GM12801 (cell line): ENCODE results near the gene FARP1.

ENCODE experiments used
- TF ChIP-seq, protein P1 (sequence below): IDR thresholded peaks from one replicate; pipeline ENCODE4 v1.5.1; 2011; ENCODE audit warnings: control low read depth; ENCODE audit not compliant: insufficient read length; ENCODE audit errors: extremely low read depth

Gene FARP1

DNA sequence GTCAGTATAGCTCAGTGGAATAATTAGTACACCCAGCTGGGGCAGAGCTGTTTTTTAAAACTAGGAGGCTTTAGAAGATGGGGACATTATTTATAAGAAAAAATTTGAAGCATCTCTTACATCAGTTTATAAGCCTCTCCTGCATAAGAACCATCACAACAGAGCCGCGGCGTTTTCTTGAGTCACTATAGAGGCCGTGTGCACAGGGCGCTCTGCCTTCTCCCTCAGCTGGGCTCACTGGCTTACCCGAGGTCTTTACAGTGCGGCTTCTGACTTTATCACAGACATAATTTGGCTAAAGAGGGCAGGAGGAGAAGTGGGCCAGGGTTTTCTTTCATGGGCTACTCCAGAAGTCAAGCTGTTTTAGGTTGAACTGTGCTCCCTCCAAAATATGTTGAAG lies 169.7 kb downstream of the FARP1 start:
- TF ChIP-seq, protein P1, sequence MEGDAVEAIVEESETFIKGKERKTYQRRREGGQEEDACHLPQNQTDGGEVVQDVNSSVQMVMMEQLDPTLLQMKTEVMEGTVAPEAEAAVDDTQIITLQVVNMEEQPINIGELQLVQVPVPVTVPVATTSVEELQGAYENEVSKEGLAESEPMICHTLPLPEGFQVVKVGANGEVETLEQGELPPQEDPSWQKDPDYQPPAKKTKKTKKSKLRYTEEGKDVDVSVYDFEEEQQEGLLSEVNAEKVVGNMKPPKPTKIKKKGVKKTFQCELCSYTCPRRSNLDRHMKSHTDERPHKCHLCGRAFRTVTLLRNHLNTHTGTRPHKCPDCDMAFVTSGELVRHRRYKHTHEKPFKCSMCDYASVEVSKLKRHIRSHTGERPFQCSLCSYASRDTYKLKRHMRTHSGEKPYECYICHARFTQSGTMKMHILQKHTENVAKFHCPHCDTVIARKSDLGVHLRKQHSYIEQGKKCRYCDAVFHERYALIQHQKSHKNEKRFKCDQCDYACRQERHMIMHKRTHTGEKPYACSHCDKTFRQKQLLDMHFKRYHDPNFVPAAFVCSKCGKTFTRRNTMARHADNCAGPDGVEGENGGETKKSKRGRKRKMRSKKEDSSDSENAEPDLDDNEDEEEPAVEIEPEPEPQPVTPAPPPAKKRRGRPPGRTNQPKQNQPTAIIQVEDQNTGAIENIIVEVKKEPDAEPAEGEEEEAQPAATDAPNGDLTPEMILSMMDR = no peak

DNA sequence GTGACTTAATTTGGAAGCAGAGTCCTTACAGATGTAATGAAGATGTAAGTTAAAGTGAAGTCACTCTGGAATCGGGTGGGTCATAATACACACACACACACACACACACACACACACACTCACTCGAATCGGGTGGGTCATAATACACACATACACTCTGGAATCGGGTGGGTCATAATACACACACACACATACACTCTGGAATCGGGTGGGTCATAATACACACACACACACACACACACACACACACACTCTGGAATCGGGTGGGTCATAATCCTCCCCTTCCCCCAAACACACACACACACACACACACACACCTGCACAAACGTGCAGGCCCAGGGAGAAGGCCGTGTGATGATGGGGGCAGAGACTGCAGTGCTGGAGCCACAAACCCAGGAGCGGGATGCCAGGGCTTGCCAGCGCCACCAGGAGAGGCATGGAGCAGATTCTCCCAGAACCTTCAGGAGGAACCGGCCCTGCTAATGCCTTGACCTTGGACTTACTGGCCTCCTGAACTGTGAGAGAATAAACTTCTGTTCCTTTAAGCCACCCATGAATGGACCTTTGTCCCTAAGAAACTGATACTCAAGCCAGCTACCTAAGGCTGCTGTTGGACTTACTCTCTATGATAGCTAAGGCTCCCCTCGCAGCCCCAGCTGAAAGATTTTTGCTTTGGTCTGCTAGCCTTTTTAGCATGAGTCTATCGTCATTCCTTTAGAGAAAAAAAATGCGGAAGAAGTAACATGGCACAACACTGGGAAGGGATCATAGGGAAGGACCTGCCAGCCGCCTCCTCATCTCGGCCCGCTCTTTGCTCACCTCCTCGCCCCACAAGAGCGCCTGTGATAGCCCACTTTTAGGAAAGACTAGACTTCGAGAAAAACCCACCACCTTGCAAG lies 170.4 kb downstream of the FARP1 start:
- TF ChIP-seq, protein P1 = no peak

DNA sequence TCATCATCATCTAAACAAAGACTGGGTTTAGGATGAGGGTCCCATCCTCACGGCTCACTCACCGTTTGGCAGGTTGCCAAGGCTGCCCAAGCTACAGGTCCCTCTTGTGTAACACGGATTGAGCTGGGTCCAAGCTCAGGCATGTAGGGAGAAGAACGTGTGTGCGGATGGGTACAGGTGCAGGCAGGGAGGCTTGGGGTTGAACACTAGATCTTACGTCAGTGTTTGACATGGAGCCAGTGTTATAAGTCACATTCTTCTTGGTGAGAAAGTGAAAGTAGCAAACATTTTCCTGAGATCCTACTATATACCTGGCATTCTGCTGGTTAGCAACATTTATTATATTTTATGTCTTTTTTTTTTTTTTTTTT lies 171.0 kb downstream of the FARP1 start:
- TF ChIP-seq, protein P1 = no peak

DNA sequence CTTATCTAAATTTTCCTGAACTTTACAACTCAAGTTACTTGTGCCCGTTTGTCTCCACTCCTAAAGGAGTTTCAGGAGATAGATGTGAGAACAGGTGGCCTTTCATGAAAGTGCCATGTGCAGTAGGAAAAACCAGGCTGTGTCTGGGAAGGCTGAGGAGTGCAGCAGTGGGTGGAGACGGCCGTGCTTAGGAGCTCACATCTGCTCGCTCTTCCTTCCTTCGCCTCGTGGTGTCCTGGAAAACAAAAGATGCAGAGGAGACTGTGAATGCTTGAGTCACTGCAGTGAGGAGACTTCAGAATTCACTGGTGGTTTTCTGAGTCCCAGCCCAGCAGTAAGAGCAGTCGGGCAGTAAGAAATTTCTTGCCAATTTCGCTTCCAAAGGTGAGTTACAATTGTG lies 172.6 kb downstream of the FARP1 start:
- TF ChIP-seq, protein P1 = no peak

DNA sequence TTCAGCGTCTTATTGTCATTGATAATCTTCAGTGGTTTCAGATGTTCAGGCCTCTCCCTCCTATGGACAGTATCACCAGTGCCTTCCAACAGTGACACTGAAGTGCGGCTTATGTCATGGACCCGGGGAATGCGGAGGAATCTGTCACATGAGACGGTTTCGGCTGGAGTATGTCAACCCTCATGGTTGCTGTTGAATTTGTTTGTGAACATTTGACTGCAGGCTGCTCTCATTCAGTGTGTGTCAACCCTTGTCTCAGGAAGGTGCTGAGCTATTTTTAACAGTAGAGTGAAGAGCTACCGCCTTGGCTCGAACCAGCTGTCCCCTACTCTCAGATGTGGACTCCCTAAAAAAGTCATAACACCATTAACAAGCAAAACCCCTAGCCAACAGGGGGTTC lies 173.0 kb downstream of the FARP1 start:
- TF ChIP-seq, protein P1 = no peak

DNA sequence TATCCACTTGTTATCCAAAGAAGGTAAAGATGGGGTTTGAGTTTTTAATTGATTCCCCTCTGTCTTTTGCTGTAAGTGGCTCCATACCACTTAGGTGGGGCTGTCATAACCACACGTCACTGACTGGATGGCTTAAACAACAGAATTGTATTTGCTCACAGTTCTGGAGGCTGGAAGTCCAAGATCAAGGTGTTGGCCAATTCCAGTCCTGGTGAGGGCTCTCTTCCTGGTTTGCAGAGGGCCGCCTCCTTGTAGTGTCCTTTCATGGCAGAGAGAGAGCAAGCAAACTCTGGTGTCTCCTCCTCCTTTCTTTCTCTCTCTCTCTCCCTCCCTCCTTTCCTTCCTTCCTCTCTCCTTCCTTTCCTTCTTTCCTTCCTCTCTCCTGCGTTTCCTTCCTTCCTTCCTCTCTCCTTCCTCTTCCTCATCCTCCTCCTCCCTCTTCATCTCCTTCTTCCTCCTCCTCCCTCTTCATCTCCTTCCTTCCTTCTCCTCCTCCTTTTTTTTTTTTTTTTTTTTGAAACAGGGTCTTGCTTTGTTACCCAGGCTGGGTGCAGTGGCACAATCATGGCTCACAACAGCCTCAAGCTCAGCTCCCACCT lies 174.8 kb downstream of the FARP1 start:
- TF ChIP-seq, protein P1 = no peak

DNA sequence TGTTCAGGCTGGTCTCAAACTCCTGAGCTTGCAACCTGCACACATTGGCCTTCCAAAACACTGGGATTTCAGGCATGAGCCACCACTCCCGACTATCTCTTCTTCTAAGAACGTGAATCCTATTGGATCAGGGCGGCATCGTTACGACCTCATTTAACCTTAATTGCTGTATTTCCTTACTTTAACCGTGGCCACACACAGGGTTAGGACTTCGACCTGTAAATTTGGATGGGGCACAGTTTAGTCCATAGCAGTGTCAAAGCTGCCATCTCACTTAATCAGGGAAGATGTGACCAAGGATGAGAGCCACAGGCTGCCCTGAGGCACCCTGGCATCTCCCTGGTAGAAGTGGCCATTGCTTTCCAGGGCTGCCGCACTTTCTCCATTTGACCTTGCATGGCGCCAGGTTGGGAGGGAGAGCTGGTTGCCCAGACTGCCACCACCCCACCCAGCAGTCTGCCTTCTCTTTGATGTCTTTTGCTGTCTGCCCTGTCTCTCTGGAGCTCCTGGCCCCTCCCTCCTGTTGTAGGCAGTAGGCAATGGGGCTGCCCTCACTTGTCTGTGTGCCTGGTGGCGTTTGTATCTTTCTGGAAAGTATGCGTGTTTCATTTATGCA lies 175.5 kb downstream of the FARP1 start:
- TF ChIP-seq, protein P1 = no peak
